DND-41 (cell line): ENCODE measurements around the gene HLA-DQA1.

ENCODE experiments used
- ATAC-seq: fragments of 200-7000 bp; cut with Tn5 transposase; 3 replicates; pipeline ENCODE4 v1.9.1; 2021; ENCODE audit warnings: low read depth; ENCODE audit not compliant: insufficient read depth
- DNase-seq: peaks from one replicate; pipeline ENCODE4 v3.0.0-alpha.2; 2020
- H2AFZ ChIP-seq: 2 replicates; pipeline ENCODE4 v1.6.0; 2012; ENCODE audit warnings: low read depth, low read length
- H3K27ac ChIP-seq: 2 replicates; pipeline ENCODE4 v1.5.1; 2012; ENCODE audit warnings: low read length, inconsistent platforms
- H3K27me3 ChIP-seq: fragments of 200-600 bp; sonication (generic); 2 replicates; pipeline ENCODE4 v1.6.0; 2012; ENCODE audit warnings: low read length, mild to moderate bottlenecking, inconsistent platforms; ENCODE audit not compliant: insufficient read depth, poor library complexity
- H3K36me3 ChIP-seq: 2 replicates; pipeline ENCODE4 v1.5.1; 2012; ENCODE audit warnings: low read length, inconsistent platforms; ENCODE audit not compliant: insufficient read depth
- H3K4me1 ChIP-seq: 2 replicates; pipeline ENCODE4 v1.5.1; 2012; ENCODE audit warnings: mild to moderate bottlenecking, low read length; ENCODE audit not compliant: insufficient read depth
- H3K4me2 ChIP-seq: 2 replicates; pipeline ENCODE4 v1.6.0; 2012; ENCODE audit warnings: mild to moderate bottlenecking, moderate library complexity, low read length, inconsistent platforms; ENCODE audit not compliant: insufficient read depth
- H3K4me3 ChIP-seq, 2 experiments: fragments of 200-600 bp in 1 of 2; shearing (Covaris generic) in 1 of 2; 2 replicates each; pipeline ENCODE4 v1.5.1; 2012 to 2016; ENCODE audit warnings: inconsistent platforms in 2 of 2, low read length in 2 of 2, mild to moderate bottlenecking in 2 of 2, low read depth in 1 of 2, moderate library complexity in 1 of 2
- H3K79me2 ChIP-seq: 2 replicates; pipeline ENCODE4 v1.6.0; 2012; ENCODE audit warnings: low read length, inconsistent platforms; ENCODE audit not compliant: insufficient read depth
- H3K9ac ChIP-seq: 2 replicates; pipeline ENCODE4 v1.6.0; 2012; ENCODE audit warnings: low read depth, mild to moderate bottlenecking, inconsistent platforms, low read length, moderate library complexity
- H3K9me3 ChIP-seq: 2 replicates; pipeline ENCODE4 v1.5.1; 2012; ENCODE audit warnings: low read length, moderate library complexity, mild to moderate bottlenecking, inconsistent platforms; ENCODE audit not compliant: insufficient read depth, severe bottlenecking
- H4K20me1 ChIP-seq: 2 replicates; pipeline ENCODE4 v1.6.0; 2012; ENCODE audit warnings: low read length; ENCODE audit not compliant: insufficient read depth
- CTCF ChIP-seq: IDR thresholded peaks from 2 replicates; pipeline ENCODE4 v1.5.1; 2012; ENCODE audit warnings: borderline replicate concordance, low read length, moderate library complexity, mild to moderate bottlenecking; ENCODE audit not compliant: poor library complexity, severe bottlenecking; ENCODE audit errors: extremely low read depth
- EZH2 ChIP-seq: IDR thresholded peaks from 3 replicates; pipeline ENCODE4 v1.6.1; 2012; ENCODE audit warnings: borderline replicate concordance, low read depth, mild to moderate bottlenecking, moderate library complexity, low read length, inconsistent platforms; ENCODE audit not compliant: severe bottlenecking

Gene HLA-DQA1

GRCh38 chr6:32604434-32604877, 32.8 kb upstream of the HLA-DQA1 start:
- H4K20me1 ChIP-seq = no peaks in the 10 kb centered on the region
- H2AFZ ChIP-seq = no peak overlapping the region
- no peaks in the 10 kb centered on the region for H3K36me3 ChIP-seq
- no peak overlapping the region for H3K27ac ChIP-seq
- TF ChIP-seq EZH2 = no peak
- no peak for TF ChIP-seq CTCF
- ATAC-seq = no peak
- peaks cover 2% of the 10 kb centered on the region for H3K27me3 ChIP-seq
- no peaks in the 10 kb centered on the region for H3K4me1 ChIP-seq
- no peaks in the 10 kb centered on the region for H3K79me2 ChIP-seq
- H3K9ac ChIP-seq = no peak overlapping the region
- H3K9me3 ChIP-seq = no peaks in the 10 kb centered on the region
- H3K4me3 ChIP-seq = no peak overlapping the region
- DNase-seq = no peak
- H3K4me2 ChIP-seq = no peak overlapping the region

- H3K4me2 ChIP-seq = no peak overlapping the region
- no peak overlapping the region for H3K4me3 ChIP-seq
- H3K27me3 ChIP-seq = peaks cover 2% of the 10 kb centered on the region
- no peak for DNase-seq
- no peak overlapping the region for H3K27ac ChIP-seq
- no peaks in the 10 kb centered on the region for H3K4me1 ChIP-seq
- H3K79me2 ChIP-seq = no peaks in the 10 kb centered on the region
- no peak for ATAC-seq
- no peaks in the 10 kb centered on the region for H4K20me1 ChIP-seq
- no peaks in the 10 kb centered on the region for H3K36me3 ChIP-seq
- H2AFZ ChIP-seq = no peak overlapping the region
- no peaks in the 10 kb centered on the region for H3K9me3 ChIP-seq
- TF ChIP-seq EZH2 (no peak), CTCF (no peak)
- H3K9ac ChIP-seq = no peak overlapping the region
Observed at GRCh38 chr6:32607263-32607987, 29.8 kb upstream of the HLA-DQA1 start.

- Histone ChIP-seq H3K36me3 (no peaks in the 10 kb centered on the region), H4K20me1 (no peaks in the 10 kb centered on the region), H3K9me3 (no peaks in the 10 kb centered on the region), H3K27ac (no peak overlapping the region), H3K4me3 (no peak overlapping the region), H2AFZ (no peak overlapping the region), H3K79me2 (no peaks in the 10 kb centered on the region), H3K9ac (no peak overlapping the region), H3K27me3 (peaks cover 2% of the 10 kb centered on the region), H3K4me1 (no peaks in the 10 kb centered on the region), H3K4me2 (no peak overlapping the region)
- no peak for TF ChIP-seq EZH2
- TF ChIP-seq CTCF = no peak
- no peak for DNase-seq
- ATAC-seq = no peak
Observed at GRCh38 chr6:32607988-32608298, 29.3 kb upstream of the HLA-DQA1 start.

GRCh38 chr6:32608362-32608761, 28.8 kb upstream of the HLA-DQA1 start:
- no peaks in the 10 kb centered on the region for H3K36me3 ChIP-seq
- H3K4me1 ChIP-seq = no peaks in the 10 kb centered on the region
- TF ChIP-seq CTCF (no peak), EZH2 (no peak)
- peaks cover 2% of the 10 kb centered on the region for H3K27me3 ChIP-seq
- no peak overlapping the region for H3K4me3 ChIP-seq
- H3K27ac ChIP-seq = no peak overlapping the region
- H3K9ac ChIP-seq = no peak overlapping the region
- H3K9me3 ChIP-seq = no peaks in the 10 kb centered on the region
- no peaks in the 10 kb centered on the region for H4K20me1 ChIP-seq
- DNase-seq (no peak), ATAC-seq (no peak)
- no peaks in the 10 kb centered on the region for H3K79me2 ChIP-seq
- no peak overlapping the region for H2AFZ ChIP-seq
- no peak overlapping the region for H3K4me2 ChIP-seq
